HG03520 (cell line): ENCODE data around the gene USP34.
"Not testable (repeated sequence)": the region's sequence is repeated elsewhere in the genome, so short reads cannot be mapped to it uniquely, and the experiment has no call there.

Experiments used
- ATAC-seq: cut with Tn5 transposase; IDR thresholded peaks from one replicate; pipeline ENCODE4 v1.9.1; 2021; ENCODE audit warnings: mild to moderate bottlenecking, moderate library complexity; ENCODE audit not compliant: unreplicated experiment

The USP34 gene

GRCh38 chr2:61196671-61197070 is 274.2 kb downstream of the USP34 start:
- no peak for ATAC-seq

- ATAC-seq: not testable (repeated sequence)
Measured at GRCh38 chr2:61194646-61195045, 276.2 kb downstream of the USP34 start.

- no peak for ATAC-seq
Measured at GRCh38 chr2:61193670-61194561, 277.0 kb downstream of the USP34 start.

- no peak for ATAC-seq
Measured at GRCh38 chr2:61187085-61187484, 283.8 kb downstream of the USP34 start.

GRCh38 chr2:61185231-61185728 is 285.6 kb downstream of the USP34 start:
- no peak for ATAC-seq

GRCh38 chr2:61184263-61184662 is 286.6 kb downstream of the USP34 start:
- no peak for ATAC-seq

GRCh38 chr2:61183795-61184194 is 287.1 kb downstream of the USP34 start:
- ATAC-seq: no peak

GRCh38 chr2:61182059-61182383 is 288.9 kb downstream of the USP34 start:
- ATAC-seq: no peak

GRCh38 chr2:61181382-61182058 is 289.4 kb downstream of the USP34 start:
- ATAC-seq: no peak

GRCh38 chr2:61180686-61181085 is 290.2 kb downstream of the USP34 start:
- no peak for ATAC-seq

- ATAC-seq: no peak
Measured at GRCh38 chr2:61179701-61180639, 290.9 kb downstream of the USP34 start.

GRCh38 chr2:61178603-61179545 is 292.0 kb downstream of the USP34 start:
- ATAC-seq: no peak

GRCh38 chr2:61177727-61178549 is 292.9 kb downstream of the USP34 start:
- peak; percentile 11 for ATAC-seq

GRCh38 chr2:61176755-61177726 is 293.8 kb downstream of the USP34 start:
- ATAC-seq: peak; percentile 70

- no peak for ATAC-seq
Measured at GRCh38 chr2:61175036-61175435, 295.9 kb downstream of the USP34 start.

- ATAC-seq: no peak
Measured at GRCh38 chr2:61173116-61173515, 297.8 kb downstream of the USP34 start.

- no peak for ATAC-seq
Measured at GRCh38 chr2:61172671-61173070, 298.2 kb downstream of the USP34 start.

- ATAC-seq: no peak
Measured at GRCh38 chr2:61167579-61167978, 303.3 kb downstream of the USP34 start.
